Immature natural killer cell (primary cell): ENCODE measurements around the gene GCHFR. TPM values are rescaled to one million over a fixed set of nuclear protein-coding genes. Genes with fewer than 3 reads are reported as not detected.

ENCODE experiments used
- DNase-seq, 3 donors: peaks; one replicate each; pipeline ENCODE4 v3.0.0; 2022; ENCODE audit warnings: mixed read lengths in 1 of 3
- H3K27ac Mint-ChIP-seq, 6 donors: one replicate each; pipeline ENCODE4 v1.8.0; 2020; ENCODE audit warnings: mixed read lengths in 6 of 6, mild to moderate bottlenecking in 5 of 6, inconsistent platforms in 4 of 6, moderate library complexity in 3 of 6
- H3K27me3 Mint-ChIP-seq, 3 donors: one replicate each; pipeline ENCODE4 v1.8.0; 2020 to 2021; ENCODE audit warnings: low read depth in 3 of 3, mild to moderate bottlenecking in 3 of 3, mixed read lengths in 3 of 3, moderate library complexity in 3 of 3, inconsistent platforms in 1 of 3
- H3K36me3 Mint-ChIP-seq, 3 donors: one replicate each; pipeline ENCODE4 v1.8.0; 2020; ENCODE audit warnings: mixed read lengths in 3 of 3, inconsistent platforms in 2 of 3, mild to moderate bottlenecking in 2 of 3
- H3K4me1 Mint-ChIP-seq, 2 donors: one replicate each; pipeline ENCODE4 v1.8.0; 2020; ENCODE audit warnings: inconsistent platforms in 2 of 2, mild to moderate bottlenecking in 2 of 2, mixed read lengths in 2 of 2, moderate library complexity in 1 of 2
- H3K4me3 Mint-ChIP-seq, 5 donors: one replicate each; pipeline ENCODE4 v1.8.0; 2020; ENCODE audit warnings: mild to moderate bottlenecking in 5 of 5, mixed read lengths in 5 of 5, inconsistent platforms in 3 of 5, moderate library complexity in 3 of 5
- H3K9me3 Mint-ChIP-seq, 6 donors: one replicate each; pipeline ENCODE4 v1.8.0; 2020; ENCODE audit warnings: mild to moderate bottlenecking in 6 of 6, mixed read lengths in 6 of 6, inconsistent platforms in 4 of 6, moderate library complexity in 3 of 6
- polyA plus RNA-seq, 3 donors: library from polyadenylated mRNA; unstranded; fragments of 300-500 nt; fragmentation: Illumina TruSeq; gene quantifications; one replicate each; pipeline ENCODE4 v1.2.3, GENCODE V29; 2021

Gene GCHFR
- polyA plus RNA-seq, 3 donors from 2014 or later: 183 to 303 (median 230) TPM

DNA sequence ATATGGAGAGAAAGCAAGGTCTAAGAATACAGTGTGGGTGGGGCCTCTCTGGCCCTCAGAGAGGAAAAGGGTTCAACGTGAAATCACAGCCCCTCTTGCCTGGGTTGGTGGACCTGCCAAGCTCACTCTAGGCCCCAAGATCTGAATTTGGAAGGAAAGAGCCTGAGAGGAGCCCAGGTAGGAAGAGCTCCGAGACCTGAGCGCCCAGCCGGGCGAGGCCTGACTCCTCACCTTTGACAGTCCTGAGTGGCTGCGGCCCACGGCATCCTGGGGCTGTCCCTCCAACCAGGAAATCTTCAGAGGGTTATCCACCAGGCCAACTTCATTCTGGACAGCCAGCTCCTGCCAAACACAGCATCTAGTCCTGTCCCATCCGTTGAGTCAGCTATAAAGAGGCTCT, 9.6 kb downstream of the GCHFR start:
- peaks cover 53 to 58% of the 10 kb centered on the region in 2 donors for H3K4me1 Mint-ChIP-seq
- no peak for DNase-seq
- H3K27me3 Mint-ChIP-seq: peaks cover 0 to 5% (median 0%) of the 10 kb centered on the region in 3 donors
- no peak overlapping the region for H3K4me3 Mint-ChIP-seq
- no peak overlapping the region for H3K27ac Mint-ChIP-seq
- peaks cover 20 to 29% (median 22%) of the 10 kb centered on the region in 3 donors for H3K36me3 Mint-ChIP-seq
- H3K9me3 Mint-ChIP-seq: no peaks in the 10 kb centered on the region

- peaks cover 0 to 3% (median 0%) of the 10 kb centered on the region in 3 donors for H3K27me3 Mint-ChIP-seq
- H3K4me1 Mint-ChIP-seq: peaks cover 49 to 55% of the 10 kb centered on the region in 2 donors
- H3K27ac Mint-ChIP-seq: no peak overlapping the region
- peaks cover 20 to 28% (median 22%) of the 10 kb centered on the region in 3 donors for H3K36me3 Mint-ChIP-seq
- no peaks in the 10 kb centered on the region for H3K9me3 Mint-ChIP-seq
- DNase-seq: no peak
- H3K4me3 Mint-ChIP-seq: no peak overlapping the region
Measured at GRCh38 chr15:40773902-40774301, 10.0 kb downstream of the GCHFR start.

- no peak for DNase-seq
- H3K9me3 Mint-ChIP-seq: no peaks in the 10 kb centered on the region
- H3K27ac Mint-ChIP-seq: peak overlapping the region in 1 of 6 donors; percentile 5
- peaks cover 26 to 34% (median 28%) of the 10 kb centered on the region in 3 donors for H3K36me3 Mint-ChIP-seq
- peaks cover 43 to 51% of the 10 kb centered on the region in 2 donors for H3K4me1 Mint-ChIP-seq
- H3K4me3 Mint-ChIP-seq: peak overlapping the region in 1 of 5 donors; percentile 17
- peaks cover 0 to 3% (median 0%) of the 10 kb centered on the region in 3 donors for H3K27me3 Mint-ChIP-seq
Measured at GRCh38 chr15:40775007-40775406, 11.1 kb downstream of the GCHFR start.

GRCh38 chr15:40775740-40776536, 12.1 kb downstream of the GCHFR start:
- peaks cover 26 to 34% (median 28%) of the 10 kb centered on the region in 3 donors for H3K36me3 Mint-ChIP-seq

GRCh38 chr15:40776537-40777141, 12.8 kb downstream of the GCHFR start:
- Mint-ChIP-seq H3K27me3 (peaks cover 0 to 3% (median 0%) of the 10 kb centered on the region in 3 donors), H3K36me3 (peaks cover 26 to 34% (median 28%) of the 10 kb centered on the region in 3 donors), H3K9me3 (no peaks in the 10 kb centered on the region), H3K4me3 (peak overlapping the region; percentile 78 to 89 (median 83)), H3K4me1 (peaks cover 35 to 46% of the 10 kb centered on the region in 2 donors), H3K27ac (peak overlapping the region; percentile 78 to 95 (median 90))
- peak; percentile 84 to 86 (median 86) for DNase-seq

More at GRCh38 chr15:40775740-40776536, 12.1 kb downstream of the GCHFR start:
- H3K9me3 Mint-ChIP-seq: no peaks in the 10 kb centered on the region
- peaks cover 0 to 3% (median 0%) of the 10 kb centered on the region in 3 donors for H3K27me3 Mint-ChIP-seq
- peak overlapping the region in 3 of 6 donors; percentile 82 to 95 (median 88) for H3K27ac Mint-ChIP-seq
- H3K4me1 Mint-ChIP-seq: peaks cover 38 to 46% of the 10 kb centered on the region in 2 donors
- DNase-seq: no peak
- H3K4me3 Mint-ChIP-seq: peak overlapping the region in 4 of 5 donors; percentile 18 to 89 (median 84)

GRCh38 chr15:40782609-40783227, 18.9 kb downstream of the GCHFR start:
- Mint-ChIP-seq H3K27ac (peak overlapping the region in 2 of 6 donors; percentile 43 to 46), H3K4me3 (no peak overlapping the region), H3K36me3 (peaks cover 6 to 9% (median 8%) of the 10 kb centered on the region in 3 donors), H3K27me3 (peaks cover 0 to 2% (median 0%) of the 10 kb centered on the region in 3 donors), H3K4me1 (peaks cover 28 to 32% of the 10 kb centered on the region in 2 donors), H3K9me3 (no peaks in the 10 kb centered on the region)
- peak; percentile 70 to 76 (median 76) for DNase-seq

GRCh38 chr15:40785164-40785563, 21.3 kb downstream of the GCHFR start:
- H3K27me3 Mint-ChIP-seq: peaks cover 0 to 2% (median 0%) of the 10 kb centered on the region in 3 donors
- peaks cover 31 to 34% of the 10 kb centered on the region in 2 donors for H3K4me1 Mint-ChIP-seq

GRCh38 chr15:40785814-40786213, 21.9 kb downstream of the GCHFR start:
- no peaks in the 10 kb centered on the region for H3K9me3 Mint-ChIP-seq
- H3K4me1 Mint-ChIP-seq: peaks cover 31 to 34% of the 10 kb centered on the region in 2 donors
- DNase-seq: no peak
- peak overlapping the region in 4 of 6 donors; percentile 30 to 71 (median 53) for H3K27ac Mint-ChIP-seq
- H3K36me3 Mint-ChIP-seq: peaks cover 0 to 3% (median 0%) of the 10 kb centered on the region in 3 donors
- no peak overlapping the region for H3K4me3 Mint-ChIP-seq
- peaks cover 0 to 2% (median 0%) of the 10 kb centered on the region in 3 donors for H3K27me3 Mint-ChIP-seq

More at GRCh38 chr15:40785164-40785563, 21.3 kb downstream of the GCHFR start:
- DNase-seq: no peak
- no peak overlapping the region for H3K4me3 Mint-ChIP-seq
- peaks cover 0 to 3% (median 0%) of the 10 kb centered on the region in 3 donors for H3K36me3 Mint-ChIP-seq
- H3K27ac Mint-ChIP-seq: peak overlapping the region in 1 of 6 donors; percentile 55
- no peaks in the 10 kb centered on the region for H3K9me3 Mint-ChIP-seq

DNA sequence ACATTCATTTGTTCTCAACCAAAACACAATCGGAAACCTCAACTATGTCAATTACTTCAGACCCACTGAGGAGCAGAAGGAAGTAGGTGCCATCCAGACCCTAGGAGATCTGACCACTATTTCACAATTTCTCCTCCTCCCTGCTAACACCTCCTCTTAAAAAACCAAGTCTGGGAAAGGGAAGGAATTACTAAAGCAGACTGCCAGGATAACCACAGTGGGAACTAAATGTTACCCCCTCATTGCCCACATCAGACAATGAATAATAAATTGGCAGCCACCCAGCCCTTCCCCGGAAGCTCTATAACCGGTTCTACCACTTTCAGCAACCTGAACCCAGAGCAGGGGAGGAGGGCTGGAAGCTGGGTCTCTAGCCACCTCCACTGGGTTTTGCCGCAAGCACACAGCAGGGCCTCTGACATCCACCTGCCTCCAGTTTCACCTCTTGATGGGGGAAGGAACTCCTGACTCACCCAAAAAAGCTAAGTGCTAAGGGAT, 23.5 kb downstream of the GCHFR start:
- Mint-ChIP-seq H3K36me3 (peaks cover 0 to 5% (median 2%) of the 10 kb centered on the region in 3 donors), H3K4me3 (peak overlapping the region; percentile 19 to 65 (median 63)), H3K9me3 (no peaks in the 10 kb centered on the region), H3K27me3 (peaks cover 0 to 4% (median 0%) of the 10 kb centered on the region in 3 donors), H3K4me1 (peaks cover 29 to 32% of the 10 kb centered on the region in 2 donors), H3K27ac (peak overlapping the region; percentile 71 to 90 (median 86))
- DNase-seq: peak; percentile 19 to 25 (median 21)

DNA sequence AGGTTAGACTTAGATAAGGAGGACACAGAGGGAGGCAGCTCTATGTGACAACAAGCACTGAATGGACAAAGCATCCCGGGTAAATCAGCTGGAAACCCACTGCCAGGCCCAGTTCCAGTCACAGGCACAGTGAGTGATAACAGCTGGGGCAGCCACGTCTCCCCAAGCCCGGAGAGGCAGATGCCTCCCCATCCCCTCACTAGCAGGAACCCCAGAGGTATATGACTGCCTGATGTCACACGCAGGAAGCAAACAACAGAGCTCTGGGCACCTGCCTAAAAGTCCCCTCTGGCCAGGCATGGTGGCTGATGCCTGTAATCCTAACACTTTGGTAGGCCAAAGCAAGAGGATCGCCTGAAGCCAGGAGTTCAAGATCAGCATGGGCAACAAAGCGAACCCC, 24.1 kb downstream of the GCHFR start:
- Mint-ChIP-seq H3K27ac (peak overlapping the region in 5 of 6 donors; percentile 71 to 90 (median 84)), H3K36me3 (peaks cover under 1 to 5% (median 1%) of the 10 kb centered on the region in 3 donors), H3K4me1 (peaks cover 25 to 27% of the 10 kb centered on the region in 2 donors), H3K27me3 (peaks cover 0 to 4% (median 0%) of the 10 kb centered on the region in 3 donors), H3K9me3 (no peaks in the 10 kb centered on the region), H3K4me3 (peak overlapping the region in 2 of 5 donors; percentile 2 to 63)
- DNase-seq: no peak

DNA sequence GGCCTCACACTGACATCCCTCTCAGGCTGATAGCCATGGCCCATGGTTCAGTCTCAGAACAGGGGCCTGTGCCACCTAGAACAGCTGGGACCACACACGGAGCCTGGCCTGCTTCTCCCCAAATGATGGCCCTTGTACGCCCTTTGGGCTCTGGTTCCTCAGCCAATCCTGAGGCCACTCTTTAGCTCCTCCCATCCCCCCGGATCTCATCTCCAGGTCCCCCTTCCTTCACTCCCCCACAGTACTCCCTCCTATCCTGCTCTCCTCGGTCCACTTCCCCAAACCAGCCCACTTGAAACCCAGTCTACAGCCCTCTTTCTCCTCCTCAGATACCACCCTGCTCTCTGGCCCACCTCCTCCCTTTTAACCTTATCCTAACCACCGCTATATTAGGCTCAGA, 25.3 kb downstream of the GCHFR start:
- peaks cover 0 to 2% (median 0%) of the 10 kb centered on the region in 3 donors for H3K27me3 Mint-ChIP-seq
- H3K4me3 Mint-ChIP-seq: peak overlapping the region in 1 of 5 donors; percentile 6
- H3K27ac Mint-ChIP-seq: peak overlapping the region in 5 of 6 donors; percentile 19 to 79 (median 56)
- H3K4me1 Mint-ChIP-seq: peaks cover 25 to 27% of the 10 kb centered on the region in 2 donors
- no peaks in the 10 kb centered on the region for H3K9me3 Mint-ChIP-seq
- no peak for DNase-seq
- peaks cover 4 to 5% (median 4%) of the 10 kb centered on the region in 3 donors for H3K36me3 Mint-ChIP-seq

DNA sequence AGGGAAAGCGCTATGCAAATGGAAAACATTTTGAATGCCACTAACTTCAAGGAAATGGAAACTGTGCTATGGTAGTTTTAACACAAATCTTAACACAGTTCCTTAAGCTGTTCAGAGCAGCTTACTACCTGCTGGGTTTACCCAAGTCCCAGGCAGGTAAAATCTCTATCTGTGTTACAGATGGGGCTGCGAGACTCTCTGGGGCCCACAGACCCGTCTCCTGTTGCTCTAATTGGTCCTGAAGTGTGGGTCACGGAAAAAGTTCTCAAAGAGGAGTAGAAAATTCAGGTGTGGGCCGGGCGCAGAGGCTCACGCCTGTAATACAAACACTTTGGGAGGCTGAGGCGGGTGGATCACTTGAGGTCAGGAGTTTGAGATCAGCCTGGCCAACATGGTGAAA, 26.1 kb downstream of the GCHFR start:
- H3K27ac Mint-ChIP-seq: peak overlapping the region in 1 of 6 donors; percentile 79
- DNase-seq: no peak
- no peaks in the 10 kb centered on the region for H3K9me3 Mint-ChIP-seq
- peaks cover 25 to 27% of the 10 kb centered on the region in 2 donors for H3K4me1 Mint-ChIP-seq
- peaks cover 4 to 5% (median 4%) of the 10 kb centered on the region in 3 donors for H3K36me3 Mint-ChIP-seq
- peaks cover 0 to 2% (median 0%) of the 10 kb centered on the region in 3 donors for H3K27me3 Mint-ChIP-seq
- H3K4me3 Mint-ChIP-seq: no peak overlapping the region

GRCh38 chr15:40790718-40791117, 26.9 kb downstream of the GCHFR start:
- no peak overlapping the region for H3K4me3 Mint-ChIP-seq
- H3K27me3 Mint-ChIP-seq: peaks cover 0 to 2% (median 0%) of the 10 kb centered on the region in 3 donors
- no peak for DNase-seq
- peaks cover 24 to 34% of the 10 kb centered on the region in 2 donors for H3K4me1 Mint-ChIP-seq
- H3K27ac Mint-ChIP-seq: no peak overlapping the region
- no peaks in the 10 kb centered on the region for H3K9me3 Mint-ChIP-seq
- H3K36me3 Mint-ChIP-seq: peaks cover 4 to 5% (median 4%) of the 10 kb centered on the region in 3 donors
